Panc1 (cell line): Measurements from ENCODE around the gene CTDSP2. TPM values are rescaled to one million over a fixed set of nuclear protein-coding genes. Genes with fewer than 3 reads are reported as not detected.

ENCODE experiments used
- ATAC-seq: fragments of 200-7000 bp; cut with Tn5 transposase; 2 replicates; pipeline ENCODE4 v1.9.1; 2020; ENCODE audit warnings: mild to moderate bottlenecking, moderate library complexity
- BruUV-seq: library from RNA; stranded (reverse); fragments of 400-500 nt; replicated peaks from 2 replicates; lab custom pipeline; 2021; lab: Mats Ljungman, UMichigan
- CTCF ChIA-PET: fragments of 300-600 bp; sonication (Branson Sonifier 250); formaldehyde crosslinking; loops from one replicate; lab custom pipeline; 2022; ENCODE audit warnings: antibody characterized with exemption; lab: Charles Lee
- POLR2A ChIA-PET: fragments of 300-600 bp; sonication (Branson Sonifier 250); formaldehyde crosslinking; loops from one replicate; lab custom pipeline; 2022; ENCODE audit warnings: antibody characterized with exemption; lab: Charles Lee
- DNase-seq: peaks from one replicate; pipeline ENCODE4 v3.0.0-alpha.2; 2010; ENCODE audit warnings: low read depth, low spot score
- H3K27ac ChIP-seq: 2 replicates; pipeline ENCODE4 v1.5.1; 2011; ENCODE audit warnings: mild to moderate bottlenecking, low read length, inconsistent platforms
- H3K27me3 ChIP-seq: fragments of 200-500 bp; sonication (Bioruptor generic); 2 replicates; pipeline ENCODE4 v1.6.0; 2014; ENCODE audit warnings: low read length, inconsistent platforms; ENCODE audit not compliant: control insufficient read depth, insufficient read depth
- H3K36me3 ChIP-seq: fragments of 200-500 bp; sonication (Bioruptor generic); 2 replicates; pipeline ENCODE4 v1.5.1; 2014; ENCODE audit warnings: inconsistent platforms, mild to moderate bottlenecking, low read length, moderate library complexity; ENCODE audit not compliant: control insufficient read depth, insufficient read depth
- H3K4me1 ChIP-seq: 2 replicates; pipeline ENCODE4 v1.5.1; 2011; ENCODE audit warnings: inconsistent platforms, mild to moderate bottlenecking, low read length, moderate library complexity; ENCODE audit not compliant: control insufficient read depth, insufficient read depth
- H3K4me3 ChIP-seq, 2 experiments: 2 replicates each; pipeline ENCODE4 v1.5.1; 2011 to 2012; ENCODE audit warnings: low read depth in 2 of 2, low read length in 2 of 2, mild to moderate bottlenecking in 2 of 2, inconsistent platforms in 1 of 2, moderate library complexity in 1 of 2
- H3K9me3 ChIP-seq: fragments of 200-500 bp; sonication (Bioruptor generic); 2 replicates; pipeline ENCODE4 v1.5.1; 2014; ENCODE audit warnings: low read depth, mild to moderate bottlenecking, inconsistent platforms, low read length, moderate library complexity; ENCODE audit not compliant: control insufficient read depth, insufficient read depth
- POLR2AphosphoS5 ChIP-seq: IDR thresholded peaks from 2 replicates; pipeline ENCODE4 v1.6.1; 2012; ENCODE audit warnings: mild to moderate bottlenecking, low read depth, low read length, moderate library complexity
- SIN3A ChIP-seq: IDR thresholded peaks from 2 replicates; pipeline ENCODE4 v1.6.1; 2012; ENCODE audit warnings: low read depth, mild to moderate bottlenecking, low read length, moderate library complexity, borderline replicate concordance; ENCODE audit not compliant: insufficient read depth
- TCF7L2 ChIP-seq: IDR thresholded peaks from 2 replicates; pipeline ENCODE4 v1.6.1; 2011; ENCODE audit warnings: mild to moderate bottlenecking, low read depth, low read length, inconsistent platforms
- in situ Hi-C: cut with HindIII; loops from 2 replicates; pipeline ENCODE4 v1.10.0; 2016; ENCODE audit warnings: low sequenced_read_pairs, low pct_unique_long_range_greater_than_20kb
- intact Hi-C: fragments of 100-400 bp; cut with micrococcal nuclease; formaldehyde crosslinking; loops from one replicate; pipeline ENCODE4 v1.10.0; 2022; ENCODE audit not compliant: unreplicated experiment
- total RNA-seq: library from RNA; stranded (reverse); gene quantifications from one replicate; pipeline ENCODE4 v1.2.1, GENCODE V29; 2021; ENCODE audit not compliant: unreplicated experiment
- TF ChIP-seq, protein P1 (sequence below), 2 experiments: IDR thresholded peaks; 2 replicates each; pipeline ENCODE4 v1.6.1; 2011 to 2012; ENCODE audit warnings: low read depth in 2 of 2, control low read depth in 1 of 2, low read length in 1 of 2, mild to moderate bottlenecking in 1 of 2, moderate library complexity in 1 of 2; ENCODE audit not compliant: insufficient read depth in 1 of 2
- TF ChIP-seq, protein P2 (sequence below): fragments of 450-650 bp; IDR thresholded peaks from 2 replicates; pipeline ENCODE4 v1.5.1; 2017; ENCODE audit warnings: mild to moderate bottlenecking

The CTDSP2 gene
- total RNA-seq, 1 experiment from 2014 or later = 120 TPM

DNA sequence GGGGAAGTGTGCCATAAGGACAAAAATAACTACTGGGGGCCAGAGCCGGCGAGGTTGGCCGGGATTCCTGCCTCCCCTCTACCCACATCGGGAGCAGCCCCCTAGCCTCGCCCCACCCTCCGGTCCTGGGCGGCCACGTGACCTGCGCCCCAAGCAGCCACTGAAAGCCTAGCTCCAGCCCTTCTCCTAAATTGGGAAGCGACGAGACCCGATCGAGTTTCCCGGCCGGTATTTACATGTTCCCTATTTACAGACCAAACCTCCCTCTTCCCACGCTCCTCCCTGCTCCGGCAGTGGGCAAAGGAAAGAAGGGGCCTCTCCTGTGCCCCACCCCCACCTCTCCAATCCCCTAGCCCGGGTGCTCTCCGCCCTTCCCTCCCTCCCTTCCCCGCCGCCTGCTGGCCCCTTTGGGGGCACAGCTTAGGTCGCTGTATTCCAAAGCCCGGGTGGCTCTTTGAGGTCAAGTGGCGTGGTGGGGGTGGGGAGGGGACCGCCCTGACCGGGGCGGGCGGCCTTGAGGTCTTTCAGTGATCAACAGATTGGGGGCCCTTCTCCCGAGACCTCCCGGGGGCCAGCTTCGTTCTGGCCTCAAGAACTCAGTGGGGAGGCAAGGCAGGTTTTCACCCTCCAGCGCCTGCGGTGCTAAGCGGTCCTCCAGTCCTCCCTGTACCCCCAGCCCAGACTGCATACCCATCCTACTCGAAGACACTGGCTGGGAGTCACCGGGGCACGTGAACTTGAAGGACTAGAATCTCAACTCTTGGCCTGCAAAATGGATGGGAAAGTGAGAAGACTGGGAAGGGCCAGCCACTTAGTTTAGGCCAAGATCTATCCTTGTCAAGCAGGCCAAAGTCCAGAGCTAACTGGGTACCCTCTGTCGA lies 6.3 kb upstream of the CTDSP2 start:
- Histone ChIP-seq H3K27ac (no peak overlapping the region), H3K9me3 (no peaks in the 10 kb centered on the region; the same call in 1 of the 2 replicates), H3K27me3 (no peaks in the 10 kb centered on the region), H3K36me3 (no peaks in the 10 kb centered on the region), H3K4me1 (peaks cover 2% of the 10 kb centered on the region; the same call in 1 of the 2 replicates), H3K4me3 (no peak overlapping the region)
- DNase-seq = no peak
- CTCF ChIA-PET = no interaction called here
- POLR2A ChIA-PET = interaction anchor here (1.4 kb wide), 1 partner anchor 12 kb away, joined by 14 read pairs; no protein-coding TSS in a partner anchor
- in situ Hi-C loops (no loop called here), intact Hi-C loops (no loop called here)
- TF ChIP-seq, protein P1, sequence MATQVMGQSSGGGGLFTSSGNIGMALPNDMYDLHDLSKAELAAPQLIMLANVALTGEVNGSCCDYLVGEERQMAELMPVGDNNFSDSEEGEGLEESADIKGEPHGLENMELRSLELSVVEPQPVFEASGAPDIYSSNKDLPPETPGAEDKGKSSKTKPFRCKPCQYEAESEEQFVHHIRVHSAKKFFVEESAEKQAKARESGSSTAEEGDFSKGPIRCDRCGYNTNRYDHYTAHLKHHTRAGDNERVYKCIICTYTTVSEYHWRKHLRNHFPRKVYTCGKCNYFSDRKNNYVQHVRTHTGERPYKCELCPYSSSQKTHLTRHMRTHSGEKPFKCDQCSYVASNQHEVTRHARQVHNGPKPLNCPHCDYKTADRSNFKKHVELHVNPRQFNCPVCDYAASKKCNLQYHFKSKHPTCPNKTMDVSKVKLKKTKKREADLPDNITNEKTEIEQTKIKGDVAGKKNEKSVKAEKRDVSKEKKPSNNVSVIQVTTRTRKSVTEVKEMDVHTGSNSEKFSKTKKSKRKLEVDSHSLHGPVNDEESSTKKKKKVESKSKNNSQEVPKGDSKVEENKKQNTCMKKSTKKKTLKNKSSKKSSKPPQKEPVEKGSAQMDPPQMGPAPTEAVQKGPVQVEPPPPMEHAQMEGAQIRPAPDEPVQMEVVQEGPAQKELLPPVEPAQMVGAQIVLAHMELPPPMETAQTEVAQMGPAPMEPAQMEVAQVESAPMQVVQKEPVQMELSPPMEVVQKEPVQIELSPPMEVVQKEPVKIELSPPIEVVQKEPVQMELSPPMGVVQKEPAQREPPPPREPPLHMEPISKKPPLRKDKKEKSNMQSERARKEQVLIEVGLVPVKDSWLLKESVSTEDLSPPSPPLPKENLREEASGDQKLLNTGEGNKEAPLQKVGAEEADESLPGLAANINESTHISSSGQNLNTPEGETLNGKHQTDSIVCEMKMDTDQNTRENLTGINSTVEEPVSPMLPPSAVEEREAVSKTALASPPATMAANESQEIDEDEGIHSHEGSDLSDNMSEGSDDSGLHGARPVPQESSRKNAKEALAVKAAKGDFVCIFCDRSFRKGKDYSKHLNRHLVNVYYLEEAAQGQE (IDR thresholded peaks at IDR 0.05; ENCODE audit: insufficient read depth in 1 of 2, low read depth in 2 of 2, low read length in 1 of 2) = no peak
- no peak for ATAC-seq
- no TSS peak for BruUV-seq

DNA sequence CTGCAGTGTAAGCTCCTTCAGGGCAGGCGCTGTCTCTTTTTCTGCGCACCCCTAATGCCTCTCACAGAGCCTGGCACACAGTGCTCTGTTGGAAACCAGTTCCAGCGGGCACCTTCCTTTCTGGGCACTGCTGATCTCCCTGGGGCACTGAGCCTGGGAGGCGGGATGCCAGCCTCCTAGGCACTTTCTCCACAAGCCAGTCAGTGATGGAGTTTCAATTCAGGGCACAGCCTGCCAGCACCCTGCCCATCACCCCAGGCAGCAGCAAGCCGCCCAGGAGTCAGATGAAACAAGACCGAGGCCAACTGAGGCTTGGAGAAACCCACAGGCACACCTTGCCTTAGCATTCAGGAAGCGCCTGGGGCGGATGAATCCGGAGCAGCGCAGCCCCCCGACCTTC lies 5.7 kb upstream of the CTDSP2 start:
- H3K4me3 ChIP-seq = no peak overlapping the region

More for the DNA sequence above, 5.7 kb upstream of the CTDSP2 start:
- Histone ChIP-seq H3K36me3 (no peaks in the 10 kb centered on the region), H3K27ac (no peak overlapping the region), H3K27me3 (no peaks in the 10 kb centered on the region), H3K4me1 (peaks cover 2% of the 10 kb centered on the region; the same call in 1 of the 2 replicates), H3K9me3 (no peaks in the 10 kb centered on the region; the same call in 1 of the 2 replicates)
- ATAC-seq = no peak
- in situ Hi-C loops = no loop called here
- DNase-seq = no peak
- ChIA-PET CTCF (interaction anchor here (0.6 kb wide), 1 partner anchor 19 kb away, joined by 20 read pairs; no protein-coding TSS in a partner anchor), POLR2A (interaction anchor here (1.4 kb wide), 1 partner anchor 13 kb away, joined by 14 read pairs; no protein-coding TSS in a partner anchor)
- TF ChIP-seq, protein P2, sequence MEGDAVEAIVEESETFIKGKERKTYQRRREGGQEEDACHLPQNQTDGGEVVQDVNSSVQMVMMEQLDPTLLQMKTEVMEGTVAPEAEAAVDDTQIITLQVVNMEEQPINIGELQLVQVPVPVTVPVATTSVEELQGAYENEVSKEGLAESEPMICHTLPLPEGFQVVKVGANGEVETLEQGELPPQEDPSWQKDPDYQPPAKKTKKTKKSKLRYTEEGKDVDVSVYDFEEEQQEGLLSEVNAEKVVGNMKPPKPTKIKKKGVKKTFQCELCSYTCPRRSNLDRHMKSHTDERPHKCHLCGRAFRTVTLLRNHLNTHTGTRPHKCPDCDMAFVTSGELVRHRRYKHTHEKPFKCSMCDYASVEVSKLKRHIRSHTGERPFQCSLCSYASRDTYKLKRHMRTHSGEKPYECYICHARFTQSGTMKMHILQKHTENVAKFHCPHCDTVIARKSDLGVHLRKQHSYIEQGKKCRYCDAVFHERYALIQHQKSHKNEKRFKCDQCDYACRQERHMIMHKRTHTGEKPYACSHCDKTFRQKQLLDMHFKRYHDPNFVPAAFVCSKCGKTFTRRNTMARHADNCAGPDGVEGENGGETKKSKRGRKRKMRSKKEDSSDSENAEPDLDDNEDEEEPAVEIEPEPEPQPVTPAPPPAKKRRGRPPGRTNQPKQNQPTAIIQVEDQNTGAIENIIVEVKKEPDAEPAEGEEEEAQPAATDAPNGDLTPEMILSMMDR = no peak
- TF ChIP-seq SIN3A (no peak), POLR2AphosphoS5 (no peak), TCF7L2 (no peak)
- TF ChIP-seq, protein P1 (IDR thresholded peaks at IDR 0.05; ENCODE audit: insufficient read depth in 1 of 2, low read depth in 2 of 2, low read length in 1 of 2) = no peak
- intact Hi-C loops = no loop called here
- no TSS peak for BruUV-seq
